GM12873 (cell line): ENCODE measurements around the gene UBE2D3.

Source experiments
- CTCF ChIP-seq: IDR thresholded peaks from 2 replicates; pipeline ENCODE4 v1.5.1; 2012; ENCODE audit warnings: low read depth, mild to moderate bottlenecking, moderate library complexity, low read length, control low read depth; ENCODE audit not compliant: insufficient read depth; ENCODE audit errors: missing control alignments

The UBE2D3 gene

GRCh38 chr4:102807345-102807744 lies 20.0 kb downstream of the UBE2D3 start:
- no peak for TF ChIP-seq CTCF

- no peak for TF ChIP-seq CTCF
Measured at GRCh38 chr4:102799816-102800215, 27.5 kb downstream of the UBE2D3 start.

GRCh38 chr4:102794999-102795398 lies 32.4 kb downstream of the UBE2D3 start:
- TF ChIP-seq CTCF = no peak

- no peak for TF ChIP-seq CTCF
Measured at GRCh38 chr4:102792361-102792936, 34.9 kb downstream of the UBE2D3 start.

GRCh38 chr4:102791318-102791835 lies 36.0 kb downstream of the UBE2D3 start:
- TF ChIP-seq CTCF = no peak

GRCh38 chr4:102789317-102789717 lies 38.0 kb downstream of the UBE2D3 start:
- TF ChIP-seq CTCF = no peak

GRCh38 chr4:102787944-102788343 lies 39.4 kb downstream of the UBE2D3 start:
- TF ChIP-seq CTCF = no peak
